CD14-positive monocyte (primary cell): ENCODE results near the gene SLC2A2. TPM values are rescaled to one million over a fixed set of nuclear protein-coding genes. Genes with fewer than 3 reads are reported as not detected.

Source experiments
- DNase-seq, 3 donors: peaks; one replicate each; pipeline ENCODE4 v3.0.0-alpha.2; 2011 to 2022
- H2AFZ ChIP-seq: 2 replicates; pipeline ENCODE4 v1.6.0; 2012; ENCODE audit warnings: mild to moderate bottlenecking, low read depth, low read length, inconsistent platforms; ENCODE audit not compliant: insufficient read depth, poor library complexity, severe bottlenecking
- H3K27ac ChIP-seq, 2 donors: 1 replicate in 1 of 2; 2 replicates in 1 of 2; pipeline ENCODE4 v1.5.1; 2012 to 2013; ENCODE audit warnings: low read length in 2 of 2, control low read depth in 1 of 2, inconsistent platforms in 1 of 2, low read depth in 1 of 2, mild to moderate bottlenecking in 1 of 2
- H3K27me3 ChIP-seq, 2 donors: one replicate each; pipeline versions ENCODE4 v1.6.0 to v1.6.1; 2011 to 2013; ENCODE audit warnings: low read length in 2 of 2; ENCODE audit not compliant: control insufficient read depth in 2 of 2, insufficient read depth in 2 of 2
- H3K36me3 ChIP-seq, 2 donors: replicated peaks in 1 of 2; 1 replicate in 1 of 2; 2 replicates in 1 of 2; pipeline versions ENCODE4 v1.5.1 to v1.6.1; 2012 to 2013; ENCODE audit warnings: low read length in 2 of 2, control low read depth in 1 of 2, inconsistent platforms in 1 of 2, mild to moderate bottlenecking in 1 of 2; ENCODE audit not compliant: insufficient read depth in 2 of 2, control insufficient read depth in 1 of 2
- H3K4me1 ChIP-seq, 2 donors: 1 replicate in 1 of 2; 2 replicates in 1 of 2; pipeline versions ENCODE4 v1.5.1 to v1.6.1; 2012 to 2013; ENCODE audit warnings: low read length in 2 of 2, control low read depth in 1 of 2, inconsistent platforms in 1 of 2, mild to moderate bottlenecking in 1 of 2, moderate library complexity in 1 of 2; ENCODE audit not compliant: insufficient read depth in 2 of 2, control insufficient read depth in 1 of 2
- H3K4me2 ChIP-seq: replicated peaks from 2 replicates; pipeline ENCODE3; 2012; ENCODE audit warnings: low read length, moderate library complexity, mild to moderate bottlenecking; ENCODE audit not compliant: poor library complexity, severe bottlenecking; ENCODE audit errors: extremely low read depth
- H3K4me3 ChIP-seq, 3 experiments: fragments of 200-600 bp in 1 of 3; sonication (generic) in 1 of 3; replicated peaks in 1 of 3; 1 replicate in 2 of 3; 2 replicates in 1 of 3; pipeline ENCODE4 v1.5.1; 2011 to 2013; ENCODE audit warnings: low read length in 3 of 3, mild to moderate bottlenecking in 3 of 3, control low read depth in 2 of 3, low read depth in 2 of 3, inconsistent platforms in 1 of 3, moderate library complexity in 1 of 3
- H3K79me2 ChIP-seq: 2 replicates; pipeline ENCODE4 v1.6.0; 2012; ENCODE audit warnings: mild to moderate bottlenecking, control low read depth, inconsistent platforms, low read length, moderate library complexity; ENCODE audit not compliant: insufficient read depth
- H3K9ac ChIP-seq: 2 replicates; pipeline ENCODE4 v1.6.0; 2017; ENCODE audit warnings: low read length, mild to moderate bottlenecking; ENCODE audit not compliant: insufficient read depth, poor library complexity, severe bottlenecking
- H3K9me3 ChIP-seq, 2 donors: replicated peaks in 1 of 2; 1 replicate in 1 of 2; 2 replicates in 1 of 2; pipeline versions ENCODE4 v1.5.1 to v1.6.1; 2012 to 2013; ENCODE audit warnings: low read length in 2 of 2, control low read depth in 1 of 2; ENCODE audit not compliant: control insufficient read depth in 1 of 2, insufficient read depth in 1 of 2
- H4K20me1 ChIP-seq: 2 replicates; pipeline ENCODE4 v1.6.0; 2012; ENCODE audit warnings: mild to moderate bottlenecking, low read length, control low read depth, moderate library complexity; ENCODE audit not compliant: insufficient read depth
- H3K27ac Mint-ChIP-seq, 7 donors: one replicate each; pipeline ENCODE4 v1.8.0; 2020; ENCODE audit warnings: mild to moderate bottlenecking in 7 of 7, mixed read lengths in 7 of 7, moderate library complexity in 6 of 7, inconsistent platforms in 2 of 7
- H3K27me3 Mint-ChIP-seq, 3 donors: one replicate each; pipeline ENCODE4 v1.8.0; 2021 to 2022; ENCODE audit warnings: low read depth in 3 of 3, mild to moderate bottlenecking in 3 of 3, mixed read lengths in 3 of 3, moderate library complexity in 3 of 3, inconsistent platforms in 1 of 3
- H3K36me3 Mint-ChIP-seq, 2 donors: one replicate each; pipeline ENCODE4 v1.8.0; 2020; ENCODE audit warnings: mixed read lengths in 2 of 2, inconsistent platforms in 1 of 2, mild to moderate bottlenecking in 1 of 2
- H3K4me1 Mint-ChIP-seq: one replicate; pipeline ENCODE4 v1.8.0; 2020; ENCODE audit warnings: mild to moderate bottlenecking, mixed read lengths
- H3K4me3 Mint-ChIP-seq, 2 donors: one replicate each; pipeline ENCODE4 v1.8.0; 2020; ENCODE audit warnings: mild to moderate bottlenecking in 2 of 2, mixed read lengths in 2 of 2, moderate library complexity in 1 of 2
- H3K9me3 Mint-ChIP-seq, 7 donors: one replicate each; pipeline ENCODE4 v1.8.0; 2020 to 2022; ENCODE audit warnings: mixed read lengths in 7 of 7, mild to moderate bottlenecking in 6 of 7, moderate library complexity in 6 of 7, inconsistent platforms in 2 of 7
- CTCF ChIP-seq: fragments of 200-600 bp; IDR thresholded peaks from one replicate; pipeline ENCODE4 v1.8.0; 2022; ENCODE audit warnings: antibody characterized with exemption, mild to moderate bottlenecking
- WGBS: methylation state at CpG from one replicate; pipeline ENCODE4 v1.1.5; 2013; ENCODE audit warnings: missing lambda C conversion rate; ENCODE audit not compliant: insufficient coverage; 5-methylcytosine and 5-hydroxymethylcytosine counted together
- intact Hi-C, 2 donors: fragments of 100-400 bp; cut with micrococcal nuclease; formaldehyde crosslinking; loops; one replicate each; pipeline versions ENCODE4 v1.15.0 to v1.15.1; 2023
- polyA plus RNA-seq, 3 donors: library from polyadenylated mRNA; depleted of rRNA in 1 of 3; unstranded in 2 of 3; stranded (reverse) in 1 of 3; fragments of 300-500 nt in 2 of 3; fragments of >200 nt in 1 of 3; fragmentation: Illumina TruSeq in 2 of 3; gene quantifications; 1 replicate in 2 of 3; 2 replicates in 1 of 3; pipeline ENCODE4 v1.2.3, GENCODE V29; 2012 to 2021

Gene SLC2A2
- polyA plus RNA-seq, 3 donors: not detected

- no peaks in the 10 kb centered on the region for H4K20me1 ChIP-seq
- intact Hi-C loops: no loop called here
- TF ChIP-seq CTCF: no peak
- no peak overlapping the region for H3K4me2 ChIP-seq
- no peaks in the 10 kb centered on the region for H3K27me3 ChIP-seq
- no peaks in the 10 kb centered on the region for H3K4me1 ChIP-seq
- no peak overlapping the region for H3K4me3 ChIP-seq
- Mint-ChIP-seq H3K9me3 (no peaks in the 10 kb centered on the region), H3K4me3 (no peak overlapping the region), H3K4me1 (no peaks in the 10 kb centered on the region), H3K36me3 (no peaks in the 10 kb centered on the region), H3K27me3 (no peaks in the 10 kb centered on the region), H3K27ac (no peak overlapping the region)
- 100% methylated on average over 2 of the region's 4 CpGs for WGBS
- H3K9ac ChIP-seq: no peak overlapping the region
- H3K27ac ChIP-seq: no peak overlapping the region
- H3K79me2 ChIP-seq: no peaks in the 10 kb centered on the region
- no peak overlapping the region for H2AFZ ChIP-seq
- H3K36me3 ChIP-seq: no peaks in the 10 kb centered on the region
- no peak for DNase-seq
- no peaks in the 10 kb centered on the region for H3K9me3 ChIP-seq
Observed at GRCh38 chr3:171055336-171056178, 29.0 kb upstream of the SLC2A2 start.

- Histone ChIP-seq H3K27me3 (no peaks in the 10 kb centered on the region), H2AFZ (no peak overlapping the region), H3K9me3 (no peaks in the 10 kb centered on the region), H3K4me1 (no peaks in the 10 kb centered on the region), H3K27ac (no peak overlapping the region), H3K9ac (no peak overlapping the region), H3K79me2 (no peaks in the 10 kb centered on the region), H3K36me3 (no peaks in the 10 kb centered on the region), H3K4me3 (no peak overlapping the region), H3K4me2 (no peak overlapping the region), H4K20me1 (no peaks in the 10 kb centered on the region)
- no peak for TF ChIP-seq CTCF
- no peaks in the 10 kb centered on the region for H3K4me1 Mint-ChIP-seq
- H3K36me3 Mint-ChIP-seq: no peaks in the 10 kb centered on the region
- H3K27ac Mint-ChIP-seq: no peak overlapping the region
- H3K4me3 Mint-ChIP-seq: no peak overlapping the region
- intact Hi-C loops: no loop called here
- no peak for DNase-seq
- no peaks in the 10 kb centered on the region for H3K9me3 Mint-ChIP-seq
- no peaks in the 10 kb centered on the region for H3K27me3 Mint-ChIP-seq
Observed at GRCh38 chr3:171054921-171055320, 28.4 kb upstream of the SLC2A2 start.
